Measurements from ENCODE around the gene APRT. TPM values are rescaled to one million over a fixed set of nuclear protein-coding genes. Genes with fewer than 3 reads are reported as not detected.
"Not testable (repeated sequence)": the region's sequence is repeated elsewhere in the genome, so short reads cannot be mapped to it uniquely, and the experiment has no call there.

APRT gene
- total RNA-seq, 1 experiment from 2014 or later: 226 TPM

DNA sequence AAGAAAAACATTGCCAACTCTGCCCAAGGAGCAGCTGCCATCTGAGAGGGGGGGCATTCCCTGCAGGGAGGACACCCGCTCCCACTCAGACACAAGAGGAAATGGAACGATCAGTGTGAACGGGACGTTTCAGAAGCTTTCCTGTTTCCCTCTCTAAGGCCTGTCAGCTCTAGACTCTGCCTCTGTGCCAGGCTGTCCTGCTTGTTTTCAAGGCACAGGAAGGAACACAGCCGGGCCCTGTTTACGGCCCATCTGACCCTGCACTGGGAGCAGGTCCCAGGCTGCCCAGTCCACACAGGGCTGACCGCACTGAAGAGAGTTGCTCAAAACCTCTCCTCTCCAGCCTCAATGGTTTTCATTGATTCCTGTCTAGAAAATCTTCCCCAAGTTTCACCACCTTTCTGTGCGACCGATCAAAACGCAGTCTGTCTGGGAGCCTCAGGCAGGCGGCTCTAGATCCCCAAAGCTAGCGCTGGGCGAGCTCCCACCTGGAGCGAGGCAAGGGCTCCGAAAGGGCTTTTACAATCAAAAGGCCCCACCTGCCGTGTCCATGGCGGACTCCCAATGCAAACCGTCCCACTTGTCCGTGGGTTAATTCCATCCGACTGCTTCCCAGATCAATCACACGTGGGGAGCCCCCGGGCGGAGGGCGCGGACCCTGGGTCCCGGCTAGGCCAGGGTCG is 28.2 kb downstream of the APRT start:
- in situ Hi-C loops (cut with HindIII; ENCODE audit: low pct_unique_long_range_greater_than_20kb, low sequenced_read_pairs): no loop called here
- no peak for DNase-seq (ENCODE audit: low read depth, low spot score)

DNA sequence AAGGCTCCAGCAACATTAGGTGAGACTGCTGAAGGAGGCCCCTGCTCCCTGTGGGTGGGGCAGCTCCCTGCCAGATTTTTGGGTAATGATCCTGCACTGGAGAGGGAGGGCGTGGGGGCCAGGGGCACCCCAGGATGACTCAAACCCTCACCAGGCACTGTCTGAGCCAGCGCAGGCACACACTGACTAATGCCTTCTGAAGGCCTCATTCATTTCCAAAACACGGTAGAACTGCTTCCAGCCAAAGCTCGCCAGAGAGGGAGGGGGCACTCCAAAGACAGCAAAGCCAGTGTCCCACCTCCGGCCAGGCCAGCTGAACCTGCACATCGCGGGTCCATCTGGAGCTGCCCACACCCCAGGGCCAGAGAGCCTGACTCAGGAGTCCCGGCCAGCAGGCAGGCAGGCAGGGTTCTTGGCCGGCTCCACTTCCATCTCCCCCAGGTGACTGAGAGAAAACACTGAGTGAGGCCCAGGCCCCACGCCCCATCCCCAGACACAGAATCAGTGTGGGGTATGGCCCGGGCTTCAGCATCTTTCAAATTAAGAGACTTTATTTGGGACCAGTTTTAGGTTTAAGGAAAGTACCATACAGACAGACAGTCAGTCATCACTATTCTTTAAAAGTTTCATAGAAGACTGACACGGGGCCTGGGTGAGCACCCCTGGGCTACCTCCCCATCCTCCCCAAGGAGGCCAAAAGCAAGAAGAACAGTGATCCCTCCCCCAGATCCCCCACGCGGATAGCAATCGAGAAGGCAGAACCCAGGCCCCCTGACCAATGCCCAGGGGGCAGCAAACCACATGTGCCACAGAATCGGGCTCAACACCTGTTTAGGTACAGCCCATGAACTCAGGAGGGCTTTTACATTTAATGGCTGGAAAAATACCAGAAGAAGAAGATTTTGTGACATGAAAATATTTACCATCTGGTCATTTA is 29.0 kb downstream of the APRT start:
- no peak for DNase-seq (ENCODE audit: low read depth, low spot score)
- in situ Hi-C loops (cut with HindIII; ENCODE audit: low pct_unique_long_range_greater_than_20kb, low sequenced_read_pairs): no loop called here

DNA sequence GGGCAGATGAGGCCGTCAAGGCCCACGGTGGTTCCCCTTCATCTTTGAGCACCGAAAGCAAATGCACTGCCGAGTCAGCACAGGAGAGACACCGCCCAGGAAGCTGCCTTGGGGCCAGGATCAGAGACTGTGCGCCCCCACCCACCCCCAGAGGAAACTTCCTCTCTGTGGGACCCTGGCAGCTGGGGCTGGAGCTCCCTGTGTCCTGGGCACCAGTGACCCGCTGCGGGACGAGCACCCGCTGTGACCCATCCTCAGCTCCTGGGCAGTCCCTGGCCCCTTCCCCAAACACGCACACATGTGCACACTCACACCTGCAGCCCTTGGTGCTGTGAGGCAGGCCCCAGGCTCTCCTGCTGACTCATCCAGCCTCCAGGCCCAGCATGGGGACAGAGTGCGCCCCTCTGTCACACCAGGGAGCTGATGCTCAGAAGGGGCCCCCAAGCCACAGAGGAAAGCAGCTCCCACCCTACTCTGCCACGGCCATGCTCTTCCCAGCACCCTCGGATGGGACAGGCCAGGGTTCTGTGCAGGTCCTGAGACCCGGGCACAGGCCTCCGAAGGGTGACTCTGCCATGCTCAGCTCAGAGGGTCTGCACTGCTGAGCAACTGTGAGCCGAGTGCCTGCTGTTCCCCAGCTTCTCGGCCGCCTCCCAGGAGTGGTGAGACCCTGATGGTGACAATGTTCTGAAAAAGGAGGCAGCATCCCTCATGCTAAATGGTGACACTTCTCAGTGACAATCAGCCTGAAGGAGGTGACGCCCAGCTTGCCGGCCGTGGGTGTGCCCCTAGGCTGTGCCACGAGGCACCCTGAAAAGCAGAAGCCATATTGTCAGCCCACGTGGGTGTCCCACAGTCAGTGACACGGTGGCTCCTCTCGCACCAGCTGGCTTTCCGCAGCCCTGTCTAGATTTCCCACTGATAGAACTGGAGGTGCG is 30.3 kb downstream of the APRT start:
- no peak for DNase-seq (ENCODE audit: low read depth, low spot score)
- in situ Hi-C loops (cut with HindIII; ENCODE audit: low pct_unique_long_range_greater_than_20kb, low sequenced_read_pairs): no loop called here

DNA sequence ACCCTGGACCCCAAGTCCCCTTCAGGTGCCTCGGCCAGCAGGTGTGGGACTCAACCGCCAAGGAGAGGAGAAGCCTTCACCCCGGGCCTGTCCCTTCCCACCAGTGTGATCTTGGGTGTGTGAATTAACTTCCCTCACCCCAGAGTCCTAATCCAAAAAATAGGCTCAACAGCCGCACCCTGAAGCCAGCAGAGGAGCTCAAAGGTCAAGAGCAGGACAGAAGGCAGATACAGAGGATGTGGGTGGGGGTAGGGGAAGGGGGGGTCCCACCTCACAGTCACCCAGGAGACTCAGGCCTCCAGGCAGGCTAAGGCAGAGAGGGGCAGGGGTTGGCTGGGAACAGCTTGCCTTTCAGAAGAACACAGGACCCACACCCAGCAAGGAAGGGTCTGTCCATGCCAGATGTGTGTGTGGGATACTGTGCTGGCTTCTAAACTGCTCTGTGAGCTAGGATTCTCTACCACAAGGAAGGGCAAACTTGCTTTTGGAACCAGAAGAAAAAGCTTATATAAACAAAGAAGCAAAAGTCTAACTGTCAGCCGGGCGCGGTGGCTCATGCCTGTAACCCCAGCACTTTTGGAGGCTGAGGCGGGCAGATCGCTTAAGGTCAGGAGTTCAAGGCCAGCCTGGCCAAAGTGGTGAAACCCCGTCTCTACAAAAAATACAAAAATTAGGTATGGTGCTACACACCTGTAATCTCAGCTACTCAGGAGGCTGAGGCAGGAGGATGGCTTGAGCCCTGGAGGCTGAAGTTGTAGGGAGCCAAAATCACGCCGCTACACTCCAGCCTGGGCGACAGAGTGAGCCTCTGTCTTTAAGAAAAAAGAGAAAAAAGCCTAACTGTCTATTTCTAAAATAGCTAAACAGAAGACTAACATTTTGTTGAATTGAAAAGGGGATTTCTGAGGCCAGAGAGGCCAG is 31.3 kb downstream of the APRT start:
- no peak for DNase-seq (ENCODE audit: low read depth, low spot score)
- in situ Hi-C loops (cut with HindIII; ENCODE audit: low pct_unique_long_range_greater_than_20kb, low sequenced_read_pairs): no loop called here

DNA sequence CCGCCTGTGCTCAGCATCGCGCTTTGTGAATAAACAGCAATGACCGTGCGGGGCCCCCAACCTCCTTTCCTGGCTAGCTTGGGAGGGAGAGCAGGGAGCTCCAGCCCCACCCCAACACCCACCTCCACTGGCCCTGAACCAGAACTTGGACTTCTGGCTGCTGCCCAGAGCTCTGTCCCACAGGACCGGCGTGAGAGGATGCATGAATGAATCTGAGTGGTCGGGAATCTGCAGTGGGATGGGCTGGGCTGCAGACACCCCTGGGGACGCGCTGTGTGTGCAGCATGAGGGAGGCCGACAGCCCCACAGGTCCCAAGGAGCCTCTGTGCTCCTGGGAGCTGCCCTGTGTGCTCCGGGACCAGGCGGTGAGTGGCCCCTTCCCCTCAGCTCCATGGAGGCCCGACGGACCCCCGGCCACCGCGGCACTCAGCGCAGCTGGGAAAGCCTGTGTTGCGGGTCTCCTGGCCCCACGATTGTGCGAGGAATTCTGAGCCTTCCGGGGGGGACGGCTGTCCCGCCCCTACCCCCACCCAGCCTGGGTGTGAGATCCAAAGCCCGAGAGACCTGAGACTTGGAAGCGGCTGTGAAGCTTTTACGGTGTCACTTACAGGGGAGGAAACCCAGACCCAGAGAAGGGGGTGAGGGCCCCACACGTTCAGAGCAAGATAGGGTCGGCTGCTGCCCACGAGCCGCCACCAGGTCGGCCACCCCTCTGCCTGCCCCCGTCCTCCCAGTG is 32.2 kb downstream of the APRT start:
- in situ Hi-C loops (cut with HindIII; ENCODE audit: low pct_unique_long_range_greater_than_20kb, low sequenced_read_pairs): no loop called here

DNA sequence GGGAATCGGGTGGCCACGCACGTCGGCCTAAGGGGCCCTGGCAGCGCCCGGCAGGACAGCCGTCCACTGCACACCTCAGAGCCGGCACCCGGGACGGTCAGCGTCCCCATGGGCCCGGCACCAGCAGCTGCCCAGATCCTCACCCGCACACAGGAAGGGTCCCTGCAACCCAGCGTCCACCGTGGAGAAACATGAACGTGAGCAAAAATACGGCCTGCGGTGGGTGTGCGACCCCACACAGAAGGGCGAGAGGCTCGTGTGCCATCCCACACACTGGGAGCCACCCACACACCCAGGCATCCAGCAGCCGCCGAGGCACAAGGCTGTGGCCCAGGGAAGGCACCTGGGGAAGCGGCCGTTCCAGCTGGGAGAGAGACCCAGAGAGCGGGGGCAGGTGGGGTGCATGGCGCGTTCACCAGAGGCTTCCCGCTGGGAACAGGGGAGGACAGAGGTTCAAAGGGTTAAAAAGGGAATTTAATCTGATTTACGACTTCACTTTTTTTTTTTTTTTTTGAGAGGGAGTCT is 33.1 kb downstream of the APRT start:
- in situ Hi-C loops (cut with HindIII; ENCODE audit: low pct_unique_long_range_greater_than_20kb, low sequenced_read_pairs): no loop called here
- no peak for DNase-seq (ENCODE audit: low read depth, low spot score)

More for the DNA sequence above, 32.2 kb downstream of the APRT start:
- DNase-seq (ENCODE audit: low read depth, low spot score): no peak

DNA sequence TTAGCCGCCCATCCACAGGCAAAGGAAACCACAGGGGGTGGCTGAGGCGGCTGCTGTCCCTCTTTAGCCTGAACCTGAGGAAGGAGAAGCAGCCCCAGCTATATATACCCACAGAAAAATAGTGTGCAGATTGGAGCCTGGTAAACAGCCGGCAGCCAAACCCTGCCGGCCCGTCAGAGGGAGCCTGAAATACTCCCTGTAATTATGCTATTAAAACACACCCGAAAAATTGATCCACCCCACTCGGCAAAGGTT is 33.5 kb downstream of the APRT start:
- no peak for DNase-seq (ENCODE audit: low read depth, low spot score)
- in situ Hi-C loops (cut with HindIII; ENCODE audit: low pct_unique_long_range_greater_than_20kb, low sequenced_read_pairs): no loop called here

DNA sequence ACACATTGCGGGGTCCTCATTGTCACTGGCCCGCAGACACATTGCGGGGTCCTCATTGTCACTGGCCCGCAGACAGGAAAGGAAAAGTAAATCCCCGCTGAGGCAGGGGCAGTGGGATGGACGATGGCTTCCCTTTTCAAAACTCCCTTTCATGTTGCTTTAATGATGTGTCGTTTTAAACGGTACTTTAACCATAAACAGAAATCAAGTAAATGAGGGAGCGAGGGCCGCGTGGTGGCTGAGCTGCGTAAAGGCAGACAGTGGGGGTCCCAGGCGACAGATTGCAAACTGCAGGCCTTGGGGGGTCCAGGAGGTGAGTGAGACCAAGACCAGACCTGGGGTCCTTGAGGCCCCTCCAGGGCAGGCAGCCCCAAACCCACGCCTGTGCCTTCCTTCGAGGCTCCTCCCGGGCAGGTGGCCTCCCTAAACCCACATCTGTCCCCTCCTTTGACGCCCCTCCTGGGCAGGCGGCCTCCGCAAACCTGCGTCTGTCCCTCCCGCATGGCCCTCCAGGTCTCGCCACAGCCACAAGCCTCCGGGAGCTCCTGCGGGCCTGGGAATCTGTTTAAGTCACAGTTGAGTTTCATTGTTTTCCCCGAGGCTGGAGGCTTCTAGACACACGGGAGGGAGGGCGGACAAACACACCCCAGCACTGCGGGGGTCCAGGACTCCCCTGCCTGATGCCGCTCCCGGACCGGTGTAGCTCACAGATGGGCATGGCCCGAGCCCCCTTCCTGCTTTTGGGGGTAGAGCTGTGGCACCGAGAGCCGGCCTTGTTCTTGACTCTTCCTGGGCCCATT is 34.1 kb downstream of the APRT start:
- no peak for DNase-seq (ENCODE audit: low read depth, low spot score)
- in situ Hi-C loops (cut with HindIII; ENCODE audit: low pct_unique_long_range_greater_than_20kb, low sequenced_read_pairs): no loop called here

DNA sequence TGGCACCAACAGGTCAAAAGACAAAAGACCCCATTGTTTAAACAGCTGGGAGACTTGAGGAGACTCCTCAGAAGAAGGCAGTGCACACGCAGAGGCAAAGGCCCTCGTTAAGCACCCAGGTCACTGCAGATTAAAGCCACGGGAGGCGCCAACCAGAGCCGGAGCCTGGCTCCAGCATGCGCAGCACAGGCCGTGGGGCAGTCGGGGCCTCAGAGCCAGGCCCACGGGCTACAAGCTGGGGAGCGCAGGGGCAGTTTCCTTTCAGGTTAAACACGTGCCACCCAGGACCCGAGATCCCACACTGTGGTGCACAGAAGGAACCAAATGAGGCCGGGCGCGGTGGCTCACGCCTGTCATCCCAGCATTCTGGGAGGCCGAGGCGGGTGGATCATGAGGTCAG is 35.9 kb downstream of the APRT start:
- in situ Hi-C loops (cut with HindIII; ENCODE audit: low pct_unique_long_range_greater_than_20kb, low sequenced_read_pairs): no loop called here
- no peak for DNase-seq (ENCODE audit: low read depth, low spot score)

DNA sequence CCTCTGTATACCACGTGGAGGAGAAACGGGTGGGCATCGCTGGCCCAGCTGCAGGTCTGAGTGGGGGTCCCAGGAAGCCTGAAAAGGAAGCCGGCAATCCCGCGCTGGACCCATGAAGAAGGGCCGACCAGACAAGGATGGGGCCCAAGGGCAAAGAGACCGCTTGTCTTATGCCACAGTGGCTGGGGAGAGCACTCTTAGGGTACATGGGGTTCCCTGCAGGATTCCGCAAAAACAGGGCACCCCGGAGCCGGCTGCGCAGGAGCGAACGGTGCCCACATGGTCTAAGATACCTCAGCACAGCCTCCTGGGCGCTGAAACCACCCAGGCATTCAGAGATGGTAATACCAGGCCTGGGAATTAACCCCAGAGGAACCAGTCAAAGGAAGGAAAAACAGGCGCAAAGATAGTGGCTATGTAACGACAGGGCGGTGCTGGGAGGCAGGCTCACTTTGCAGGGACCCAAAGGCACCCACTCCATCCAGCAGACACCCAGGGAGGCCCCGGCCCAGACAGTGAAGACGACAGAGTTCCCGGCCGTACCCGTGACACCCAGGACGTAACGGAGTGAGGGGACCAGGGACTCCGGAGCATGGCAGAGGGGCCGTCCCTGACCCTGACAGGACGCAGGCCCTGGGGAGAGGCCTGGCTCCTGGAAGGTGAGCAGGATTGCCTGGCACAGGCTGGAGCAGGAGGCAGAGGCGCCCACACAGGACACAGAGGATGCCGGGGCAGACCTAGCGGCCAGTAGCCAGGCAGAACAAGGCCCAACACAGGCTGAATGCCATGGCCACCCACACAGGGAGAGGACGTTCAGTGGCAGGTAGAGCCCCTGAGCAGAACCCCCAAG is 37.0 kb downstream of the APRT start:
- DNase-seq (ENCODE audit: low read depth, low spot score): no peak
- in situ Hi-C loops (cut with HindIII; ENCODE audit: low pct_unique_long_range_greater_than_20kb, low sequenced_read_pairs): no loop called here

DNA sequence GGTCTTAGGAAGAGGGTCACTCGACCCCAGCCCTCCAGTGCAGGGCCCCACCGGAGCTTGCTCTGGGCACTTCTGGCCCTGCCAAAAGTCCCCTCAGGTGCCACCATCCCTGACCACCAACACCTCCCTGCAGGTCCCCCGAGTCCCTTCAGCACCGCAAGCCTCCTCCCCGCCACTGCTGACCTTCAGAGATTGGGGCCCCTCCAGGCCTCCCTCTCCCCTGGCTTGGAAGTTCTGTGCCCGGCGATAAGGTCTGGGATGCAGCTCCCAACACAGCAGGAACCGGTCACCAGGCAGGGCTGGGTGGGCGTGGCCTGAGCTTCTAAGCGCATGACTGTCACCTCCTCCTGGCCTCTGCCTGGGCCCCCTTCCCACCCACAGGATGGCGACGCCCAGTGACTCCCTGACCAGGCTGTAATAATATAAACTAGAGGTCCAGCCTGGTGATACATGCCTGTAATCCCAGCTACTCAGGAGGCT is 37.9 kb downstream of the APRT start:
- no peak for DNase-seq (ENCODE audit: low read depth, low spot score)
- in situ Hi-C loops (cut with HindIII; ENCODE audit: low pct_unique_long_range_greater_than_20kb, low sequenced_read_pairs): no loop called here

DNA sequence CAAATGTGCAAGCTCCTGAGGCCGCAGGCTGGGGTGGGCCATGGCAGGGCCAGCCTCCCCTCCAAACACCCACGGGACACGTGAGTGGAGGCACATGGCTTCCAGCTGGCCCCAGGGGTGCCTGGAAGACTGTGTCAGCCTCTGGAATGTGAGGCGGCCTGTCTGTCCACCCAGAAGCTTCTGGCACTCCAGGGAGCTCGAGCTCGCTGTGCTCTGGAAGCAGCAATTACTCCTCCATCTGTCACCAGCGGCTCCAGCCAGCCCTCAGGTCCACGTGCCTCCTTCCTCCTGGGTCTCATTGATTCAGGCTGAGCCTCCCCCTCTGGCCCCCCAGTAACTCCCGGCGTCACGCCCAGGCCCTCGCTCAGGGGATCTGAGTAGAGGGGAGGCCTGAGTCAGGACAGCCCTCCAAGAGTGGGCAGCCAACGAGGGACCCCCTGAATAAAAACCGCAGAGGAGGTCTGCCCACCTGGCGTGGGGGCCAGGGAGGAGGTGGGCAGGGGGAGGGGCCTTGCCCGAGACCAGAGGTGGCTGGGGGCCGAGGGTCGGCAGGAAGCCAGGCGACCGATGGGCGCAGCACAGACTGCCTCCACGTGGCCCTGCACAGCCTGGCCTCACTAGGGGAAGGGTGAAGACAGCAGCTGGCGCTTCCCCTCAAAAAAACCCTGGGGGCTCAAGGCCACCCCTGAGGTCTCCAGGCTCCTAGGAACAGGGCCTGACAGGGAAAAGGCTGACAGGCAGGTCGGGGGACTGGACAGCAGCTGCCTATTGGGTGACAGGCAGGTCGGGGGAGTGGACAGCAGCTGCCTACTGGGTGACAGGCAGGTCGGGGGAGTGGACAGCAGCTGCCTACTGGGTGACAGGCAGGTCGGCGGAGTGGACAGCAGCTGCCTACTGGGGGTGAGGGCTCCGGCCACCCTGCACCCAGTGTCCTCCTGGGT is 38.6 kb downstream of the APRT start:
- DNase-seq (ENCODE audit: low read depth, low spot score): no peak

DNA sequence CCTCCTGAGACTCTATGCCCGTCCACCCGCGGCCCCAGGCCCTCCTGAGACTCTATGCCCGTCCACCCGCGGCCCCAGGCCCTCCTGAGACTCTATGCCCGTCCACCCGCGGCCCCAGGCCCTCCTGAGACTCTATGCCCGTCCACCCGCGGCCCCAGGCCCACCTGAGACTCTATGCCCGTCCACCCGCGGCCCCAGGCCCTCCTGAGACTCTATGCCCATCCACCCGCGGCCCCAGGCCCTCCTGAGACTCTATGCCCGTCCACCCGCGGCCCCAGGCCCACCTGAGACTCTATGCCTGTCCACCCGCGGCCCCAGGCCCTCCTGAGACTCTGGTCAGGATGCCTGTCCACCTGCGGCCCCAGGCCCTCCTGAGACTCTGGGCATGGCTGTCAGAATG is 39.9 kb downstream of the APRT start:
- in situ Hi-C loops (cut with HindIII; ENCODE audit: low pct_unique_long_range_greater_than_20kb, low sequenced_read_pairs); DNase-seq (ENCODE audit: low read depth, low spot score): not testable (repeated sequence)

More for the DNA sequence above, 38.6 kb downstream of the APRT start:
- in situ Hi-C loops (cut with HindIII; ENCODE audit: low pct_unique_long_range_greater_than_20kb, low sequenced_read_pairs): no loop called here

DNA sequence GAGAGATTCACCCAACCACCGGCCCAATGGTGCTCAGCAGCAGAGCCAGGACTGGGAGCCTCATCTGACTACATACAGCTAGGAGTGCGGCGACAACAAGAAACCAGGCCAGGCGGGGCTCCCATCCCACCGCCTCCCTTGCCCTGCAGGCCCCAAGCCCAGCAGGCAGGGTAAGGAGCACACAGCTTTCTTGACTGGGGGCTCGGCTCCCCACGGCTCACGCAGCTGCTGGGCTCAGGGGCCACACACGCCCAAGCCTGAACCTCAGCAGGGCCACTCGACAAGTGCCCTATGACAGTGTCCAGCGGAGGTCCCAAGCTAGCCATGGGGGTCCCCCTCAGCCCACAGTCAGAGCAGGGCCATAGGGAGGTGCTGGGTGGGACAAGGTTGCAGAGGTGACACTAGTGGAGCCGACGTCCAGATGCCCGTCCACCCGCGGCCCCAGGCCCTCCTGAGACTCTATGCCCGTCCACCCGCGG is 40.4 kb downstream of the APRT start:
- in situ Hi-C loops (cut with HindIII; ENCODE audit: low pct_unique_long_range_greater_than_20kb, low sequenced_read_pairs): no loop called here

More for the DNA sequence above, 40.4 kb downstream of the APRT start:
- DNase-seq (ENCODE audit: low read depth, low spot score): no peak

Measured in SK-MEL-5 (cell line).